ENCODE data around the gene FRY. TPM values are rescaled to one million over a fixed set of nuclear protein-coding genes. Genes with fewer than 3 reads are reported as not detected.

The FRY gene
- total and polyA plus RNA-seq, 2 donors (not counting 1 experiment from before 2014, with no cell fraction given) = 2.3 to 6.3 TPM

- Mint-ChIP-seq H3K27ac (no peak overlapping the region), H3K27me3 (no peaks in the 10 kb centered on the region), H3K4me3 (no peak overlapping the region), H3K9me3 (ENCODE audit: insufficient read depth) (no peaks in the 10 kb centered on the region), H3K4me1 (no peaks in the 10 kb centered on the region)
- Histone ChIP-seq H3K4me1 (ENCODE audit: control insufficient read depth in 2 of 2, insufficient read depth in 2 of 2, low read length in 2 of 2) (no peaks in the 10 kb centered on the region), H3K9me3 (ENCODE audit: control extremely low read depth in 1 of 3, control insufficient read depth in 2 of 3, insufficient read depth in 1 of 3, low read length in 2 of 3) (no peaks in the 10 kb centered on the region), H3K27ac (ENCODE audit: low read length in 2 of 2) (no peak overlapping the region), H3K27me3 (replicated peaks in 1 of 4; ENCODE audit: control extremely low read depth in 1 of 4, control insufficient read depth in 3 of 4, insufficient read depth in 4 of 4, low read length in 3 of 4) (no peaks in the 10 kb centered on the region), H3K36me3 (replicated peaks in 1 of 2; ENCODE audit: control extremely low read depth in 1 of 2, control insufficient read depth in 1 of 2, extremely low read depth in 1 of 2, insufficient read depth in 2 of 2, low read length in 1 of 2) (no peaks in the 10 kb centered on the region), H3K9ac (ENCODE audit: low read length) (no peak overlapping the region), H3K4me3 (ENCODE audit: control extremely low read depth in 1 of 5, extremely low read depth in 1 of 5, insufficient read depth in 1 of 5, low read depth in 2 of 5, low read length in 4 of 5) (no peak overlapping the region), H4K20me1 (ENCODE audit: control insufficient read depth, insufficient read depth, low read length, poor library complexity, severe bottlenecking) (no peaks in the 10 kb centered on the region), H2AFZ (ENCODE audit: insufficient read depth, low read depth, low read length, poor library complexity, severe bottlenecking) (no peak overlapping the region), H3K79me2 (ENCODE audit: control insufficient read depth, insufficient read depth, low read length) (no peaks in the 10 kb centered on the region), H3K4me2 (replicated peaks; ENCODE audit: low read depth, low read length, poor library complexity, severe bottlenecking) (no peak overlapping the region)
- WGBS (ENCODE audit: insufficient coverage) = no CpG with 5 or more reads among the region's 1 CpG
- CTCF ChIA-PET = no interaction called here
- POLR2A ChIA-PET = no interaction called here
- DNase-seq (no peak), ATAC-seq (ENCODE audit: low read depth) (no peak)
- intact Hi-C loops (cut with micrococcal nuclease) = no loop called here
- no peak for TF ChIP-seq EZH2 (IDR thresholded peaks at IDR 0.05; ENCODE audit: borderline replicate concordance, insufficient read depth, low read depth, low read length, poor library complexity, severe bottlenecking)
- TF ChIP-seq CTCF (IDR thresholded peaks at IDR 0.05) = no peak
These were observed 167.6 kb downstream of the FRY start for GRCh38 chr13:32199168-32199567.

DNA sequence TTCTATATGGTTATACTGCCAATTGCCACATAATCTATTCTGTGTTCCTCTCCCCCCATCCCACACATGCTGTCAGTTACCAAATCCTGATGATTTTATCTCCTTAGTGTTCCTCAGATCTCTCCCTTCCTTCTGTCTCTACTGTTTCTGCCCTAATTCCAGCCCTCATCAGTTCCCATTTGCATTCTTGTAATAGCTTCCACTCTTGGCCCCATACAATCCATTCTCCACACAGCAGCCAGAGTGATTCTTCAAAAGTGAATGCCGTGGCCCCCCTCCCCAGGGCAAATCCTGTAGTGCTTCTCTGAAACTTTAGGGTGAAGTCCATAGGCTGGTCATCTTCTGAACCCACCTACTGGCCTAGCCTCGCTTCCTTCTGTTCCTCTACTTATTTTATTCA is 169.2 kb downstream of the FRY start:
- DNase-seq (no peak), ATAC-seq (ENCODE audit: low read depth) (no peak)
- Histone ChIP-seq H3K4me1 (ENCODE audit: control insufficient read depth in 2 of 2, insufficient read depth in 2 of 2, low read length in 2 of 2) (no peaks in the 10 kb centered on the region), H3K9me3 (ENCODE audit: control extremely low read depth in 1 of 3, control insufficient read depth in 2 of 3, insufficient read depth in 1 of 3, low read length in 2 of 3) (no peaks in the 10 kb centered on the region), H3K9ac (ENCODE audit: low read length) (no peak overlapping the region), H3K36me3 (replicated peaks in 1 of 2; ENCODE audit: control extremely low read depth in 1 of 2, control insufficient read depth in 1 of 2, extremely low read depth in 1 of 2, insufficient read depth in 2 of 2, low read length in 1 of 2) (no peaks in the 10 kb centered on the region), H3K79me2 (ENCODE audit: control insufficient read depth, insufficient read depth, low read length) (no peaks in the 10 kb centered on the region), H3K4me3 (ENCODE audit: control extremely low read depth in 1 of 5, extremely low read depth in 1 of 5, insufficient read depth in 1 of 5, low read depth in 2 of 5, low read length in 4 of 5) (no peak overlapping the region), H3K4me2 (replicated peaks; ENCODE audit: low read depth, low read length, poor library complexity, severe bottlenecking) (no peak overlapping the region), H4K20me1 (ENCODE audit: control insufficient read depth, insufficient read depth, low read length, poor library complexity, severe bottlenecking) (no peaks in the 10 kb centered on the region), H2AFZ (ENCODE audit: insufficient read depth, low read depth, low read length, poor library complexity, severe bottlenecking) (no peak overlapping the region), H3K27me3 (replicated peaks in 1 of 4; ENCODE audit: control extremely low read depth in 1 of 4, control insufficient read depth in 3 of 4, insufficient read depth in 4 of 4, low read length in 3 of 4) (no peaks in the 10 kb centered on the region), H3K27ac (ENCODE audit: low read length in 2 of 2) (no peak overlapping the region)
- intact Hi-C loops (cut with micrococcal nuclease) = no loop called here
- 80% methylated on average over 2 of the region's 2 CpGs for WGBS (ENCODE audit: insufficient coverage)
- no peaks in the 10 kb centered on the region for H3K9me3 Mint-ChIP-seq (ENCODE audit: insufficient read depth)
- no peaks in the 10 kb centered on the region for H3K27me3 Mint-ChIP-seq
- POLR2A ChIA-PET = no interaction called here
- no peak overlapping the region for H3K4me3 Mint-ChIP-seq
- H3K27ac Mint-ChIP-seq = no peak overlapping the region
- CTCF ChIA-PET = no interaction called here
- TF ChIP-seq EZH2 (IDR thresholded peaks at IDR 0.05; ENCODE audit: borderline replicate concordance, insufficient read depth, low read depth, low read length, poor library complexity, severe bottlenecking) = no peak
- no peak for TF ChIP-seq CTCF (IDR thresholded peaks at IDR 0.05)
- H3K4me1 Mint-ChIP-seq = no peaks in the 10 kb centered on the region

All from B cell (primary cell).